PC-9 (cell line): ENCODE data around the gene NDUFC1.

Experiments
- CTCF ChIP-seq: fragments of 200-600 bp; sonication (generic); conservative IDR thresholded peaks from 2 replicates; pipeline ENCODE4 v1.6.1; 2017; ENCODE audit warnings: mixed run types, antibody characterized with exemption, mild to moderate bottlenecking, moderate library complexity
- EZH2 ChIP-seq: fragments of 200-600 bp; sonication (generic); IDR thresholded peaks from 2 replicates; pipeline ENCODE4 v1.8.0; 2017; ENCODE audit warnings: antibody characterized with exemption, low read depth

GRCh38 chr4:139245590-139245989 is 56.7 kb downstream of the NDUFC1 start:
- TF ChIP-seq CTCF = no peak
- TF ChIP-seq EZH2 = no peak
